ENCODE measurements around the gene RFLNA. TPM values are rescaled to one million over a fixed set of nuclear protein-coding genes. Genes with fewer than 3 reads are reported as not detected.

RFLNA gene
- total and polyA plus RNA-seq, 7 donors = 0.83 to 57.1 (median 17.6) TPM; not detected in 2

- Histone ChIP-seq H3K27me3 (no peaks in the 10 kb centered on the region), H3K36me3 (no peaks in the 10 kb centered on the region), H3K4me3 (no peak overlapping the region), H3K4me1 (no peaks in the 10 kb centered on the region), H3K27ac (no peak overlapping the region), H3K9me3 (no peaks in the 10 kb centered on the region)
- intact Hi-C loops (cut with DNase I) = no loop called here
- DNase-seq = no peak
- TF ChIP-seq CTCF (IDR thresholded peaks at IDR 0.05) = no peak
- TF ChIP-seq POLR2AphosphoS5 (IDR thresholded peaks at IDR 0.05) = no peak
- no peak for TF ChIP-seq EP300 (IDR thresholded peaks at IDR 0.05)
- TF ChIP-seq POLR2A (IDR thresholded peaks at IDR 0.05) = no peak
- 86 to 87% methylated on average over 17 of the region's 17 CpGs for WGBS, 2 donors
These were observed 20.6 kb downstream of the RFLNA start for GRCh38 chr12:124315372-124316044.

GRCh38 chr12:124316257-124316900 lies 21.5 kb downstream of the RFLNA start:
- H3K36me3 ChIP-seq = no peaks in the 10 kb centered on the region
- 90 to 93% methylated on average over 12 of the region's 12 CpGs for WGBS, 2 donors

GRCh38 chr12:124317400-124317799 lies 22.5 kb downstream of the RFLNA start:
- no peak for DNase-seq
- H3K36me3 ChIP-seq = peaks cover 0 to under 1% (median 0%) of the 10 kb centered on the region in 4 donors
- TF ChIP-seq CTCF (IDR thresholded peaks at IDR 0.05) (no peak), POLR2A (IDR thresholded peaks at IDR 0.05) (no peak), EP300 (IDR thresholded peaks at IDR 0.05) (no peak), POLR2AphosphoS5 (IDR thresholded peaks at IDR 0.05) (no peak)
- H3K27me3 ChIP-seq = no peaks in the 10 kb centered on the region
- intact Hi-C loops (cut with DNase I) = no loop called here
- peaks cover 0 to 11% (median 5%) of the 10 kb centered on the region in 4 donors for H3K4me1 ChIP-seq
- WGBS, 2 donors = 79 to 82% methylated on average over 12 of the region's 12 CpGs
- no peak overlapping the region for H3K4me3 ChIP-seq
- no peak overlapping the region for H3K27ac ChIP-seq
- no peaks in the 10 kb centered on the region for H3K9me3 ChIP-seq

More at GRCh38 chr12:124316257-124316900, 21.5 kb downstream of the RFLNA start:
- H3K27me3 ChIP-seq = no peaks in the 10 kb centered on the region
- intact Hi-C loops (cut with DNase I) = no loop called here
- TF ChIP-seq CTCF (IDR thresholded peaks at IDR 0.05) (no peak), EP300 (IDR thresholded peaks at IDR 0.05) (no peak), POLR2A (IDR thresholded peaks at IDR 0.05) (no peak), POLR2AphosphoS5 (IDR thresholded peaks at IDR 0.05) (no peak)
- H3K4me1 ChIP-seq = peaks cover 0 to 3% (median under 1%) of the 10 kb centered on the region in 4 donors
- no peaks in the 10 kb centered on the region for H3K9me3 ChIP-seq
- no peak overlapping the region for H3K27ac ChIP-seq
- no peak for DNase-seq
- H3K4me3 ChIP-seq = no peak overlapping the region

GRCh38 chr12:124318278-124319020 lies 23.6 kb downstream of the RFLNA start:
- Histone ChIP-seq H3K27ac (no peak overlapping the region), H3K9me3 (peaks cover 0 to 2% (median 1%) of the 10 kb centered on the region in 4 donors), H3K27me3 (no peaks in the 10 kb centered on the region), H3K4me1 (peaks cover 0 to 11% (median 5%) of the 10 kb centered on the region in 4 donors), H3K4me3 (no peak overlapping the region), H3K36me3 (peaks cover 0 to 8% (median under 1%) of the 10 kb centered on the region in 4 donors)
- TF ChIP-seq CTCF (IDR thresholded peaks at IDR 0.05) (no peak), POLR2A (IDR thresholded peaks at IDR 0.05) (no peak), POLR2AphosphoS5 (IDR thresholded peaks at IDR 0.05) (no peak), EP300 (IDR thresholded peaks at IDR 0.05) (no peak)
- intact Hi-C loops (cut with DNase I) = no loop called here
- 76 to 77% methylated on average over 25 of the region's 25 CpGs for WGBS, 2 donors
- DNase-seq = no peak

Measured in sigmoid colon (tissue), 7 donors.